Vagina (tissue), 2 donors: ENCODE measurements around the gene FBXO17.

Source experiments
- CTCF ChIP-seq, 3 experiments: fragments of 450-650 bp in 2 of 3; fragments of 200-600 bp in 1 of 3; sonication (generic) in 1 of 3; IDR thresholded peaks; one replicate each; pipeline ENCODE4 v1.5.1; 2017 to 2019; ENCODE audit warnings: antibody characterized with exemption in 3 of 3, mild to moderate bottlenecking in 2 of 3, moderate library complexity in 2 of 3
- POLR2A ChIP-seq, 2 donors: fragments of 450-650 bp; IDR thresholded peaks; one replicate each; pipeline ENCODE4 v1.6.1; 2017; ENCODE audit warnings: antibody characterized with exemption in 2 of 2, mild to moderate bottlenecking in 2 of 2, moderate library complexity in 2 of 2
- POLR2AphosphoS5 ChIP-seq, 2 donors: sonication (generic); formaldehyde crosslinking; IDR thresholded peaks; one replicate each; pipeline ENCODE4 v1.9.0; 2017; ENCODE audit warnings: antibody characterized with exemption in 2 of 2, mild to moderate bottlenecking in 2 of 2, low read depth in 1 of 2; ENCODE audit not compliant: insufficient read depth in 1 of 2

GRCh38 chr19:38901683-38902082, 73.9 kb downstream of the FBXO17 start:
- no peak for TF ChIP-seq CTCF (IDR thresholded peaks at IDR 0.05)
- TF ChIP-seq POLR2AphosphoS5 (IDR thresholded peaks at IDR 0.05; ENCODE audit: insufficient read depth in 1 of 2, low read depth in 1 of 2), result no peak
- TF ChIP-seq POLR2A (IDR thresholded peaks at IDR 0.05), result no peak
